NCI-H748 (cell line): Measurements from ENCODE around the gene CLP1.
"Not testable (repeated sequence)": the region's sequence is repeated elsewhere in the genome, so short reads cannot be mapped to it uniquely, and the experiment has no call there.

Source experiments
- DNase-seq: peaks from one replicate; lab custom pipeline; 2025; ENCODE audit not compliant: unreplicated experiment; lab: John Stamatoyannopoulos, UW

CLP1 gene

DNA sequence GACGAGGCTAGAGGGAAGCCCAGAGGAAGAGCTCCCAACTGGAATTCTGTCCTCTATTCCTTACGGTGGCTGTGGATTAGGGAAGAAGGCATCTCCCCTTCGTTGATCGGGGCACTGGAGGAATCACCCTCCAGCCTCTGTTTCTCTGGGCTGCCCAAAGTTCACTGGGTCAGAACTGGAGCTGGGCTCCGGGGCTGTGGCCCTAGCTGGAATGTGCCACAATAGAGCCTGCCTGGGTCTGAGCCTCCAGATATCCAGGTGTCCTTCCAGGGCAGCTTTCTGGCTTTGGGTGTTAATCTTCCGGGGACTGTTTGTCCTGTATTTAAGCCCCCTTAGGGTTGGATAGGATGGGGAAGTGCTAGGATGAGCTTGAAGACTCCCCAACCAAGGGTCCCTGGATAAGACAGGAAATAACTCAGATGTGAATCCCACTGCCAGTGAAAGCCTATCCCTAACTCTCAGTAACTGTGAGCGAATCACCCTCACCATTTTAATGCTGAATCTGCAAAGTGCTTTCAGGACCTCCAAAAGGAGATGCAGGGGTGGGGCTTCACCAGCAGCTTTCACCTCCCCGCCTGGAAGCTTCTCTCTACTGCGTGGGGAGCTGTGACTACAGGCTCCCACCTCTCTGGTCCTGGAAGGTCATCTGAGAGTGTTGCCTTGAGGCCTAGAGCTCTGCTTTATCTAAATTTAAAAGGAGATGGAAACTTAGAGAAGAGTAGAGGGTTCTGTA lies 17.3 kb upstream of the CLP1 start:
- DNase-seq, result no peak

- peak; percentile 48 for DNase-seq
Measured at GRCh38 chr11:57641011-57641807, 16.4 kb upstream of the CLP1 start.

DNA sequence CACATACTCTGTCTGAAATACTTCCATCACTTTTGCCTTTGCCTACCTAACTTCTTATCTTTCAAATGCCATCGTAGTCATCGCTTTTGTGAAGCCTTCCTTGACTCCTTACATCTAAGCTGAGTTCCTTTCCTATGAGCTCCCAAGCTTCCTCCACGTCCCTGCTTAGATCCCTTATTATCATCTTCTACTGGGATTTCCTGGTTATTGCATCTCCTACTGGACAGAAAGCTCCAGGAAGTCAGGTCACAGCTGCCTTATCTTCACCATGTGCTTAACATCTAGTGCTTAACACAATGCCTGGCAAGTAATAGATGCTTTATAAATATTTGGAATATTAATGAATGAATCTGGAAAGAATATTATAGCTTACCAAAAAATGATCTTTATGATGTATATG lies 13.8 kb upstream of the CLP1 start:
- DNase-seq, result no peak

GRCh38 chr11:57644748-57645688 lies 12.5 kb upstream of the CLP1 start:
- peak; percentile 79 for DNase-seq

DNA sequence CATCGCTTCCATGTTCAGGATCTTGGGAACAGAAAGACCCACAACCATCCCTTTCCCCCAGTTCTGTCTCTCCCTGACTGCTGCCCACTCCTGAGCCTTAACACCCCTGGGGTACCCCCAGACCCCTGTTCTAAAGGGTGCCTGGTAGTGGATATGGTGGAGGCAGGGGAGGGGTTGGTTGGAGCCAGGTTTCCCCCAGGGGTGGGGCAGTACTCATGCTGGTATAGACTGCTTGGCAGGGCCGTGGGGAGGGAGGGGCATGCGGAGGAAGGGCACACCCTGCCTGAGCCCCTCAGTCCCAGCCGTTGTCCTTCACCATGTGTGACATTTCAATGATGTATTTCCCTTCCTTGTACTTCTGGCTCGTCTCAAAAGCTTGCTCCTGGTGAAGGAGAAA lies 11.9 kb upstream of the CLP1 start:
- no peak for DNase-seq

GRCh38 chr11:57646194-57646798 lies 11.3 kb upstream of the CLP1 start:
- no peak for DNase-seq

DNA sequence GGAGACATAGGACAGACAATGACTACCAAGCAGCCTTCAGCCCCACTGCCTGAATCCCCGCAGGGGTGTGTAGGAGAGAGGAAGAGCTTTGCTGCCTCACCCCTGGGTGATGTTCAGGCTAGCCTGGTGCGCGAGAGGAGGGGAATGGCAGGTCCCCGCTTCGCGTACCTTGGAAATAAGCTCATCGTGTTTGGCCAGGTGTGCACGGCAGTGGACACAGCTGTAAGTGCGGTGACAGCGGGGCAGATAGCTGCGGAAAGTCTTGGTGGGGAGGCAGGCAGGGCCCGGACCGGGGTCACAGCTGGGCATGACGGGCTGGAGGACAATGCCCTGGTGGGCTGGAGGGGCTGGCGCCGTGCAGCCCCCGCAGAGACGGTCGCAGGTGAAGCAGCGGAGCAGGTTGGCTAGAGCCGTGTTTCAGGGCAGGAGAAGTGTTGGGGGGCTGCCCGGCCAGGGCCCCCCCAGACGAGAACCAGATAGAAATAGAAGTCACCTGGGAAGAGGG lies 10.7 kb upstream of the CLP1 start:
- DNase-seq, result peak; percentile 62

DNA sequence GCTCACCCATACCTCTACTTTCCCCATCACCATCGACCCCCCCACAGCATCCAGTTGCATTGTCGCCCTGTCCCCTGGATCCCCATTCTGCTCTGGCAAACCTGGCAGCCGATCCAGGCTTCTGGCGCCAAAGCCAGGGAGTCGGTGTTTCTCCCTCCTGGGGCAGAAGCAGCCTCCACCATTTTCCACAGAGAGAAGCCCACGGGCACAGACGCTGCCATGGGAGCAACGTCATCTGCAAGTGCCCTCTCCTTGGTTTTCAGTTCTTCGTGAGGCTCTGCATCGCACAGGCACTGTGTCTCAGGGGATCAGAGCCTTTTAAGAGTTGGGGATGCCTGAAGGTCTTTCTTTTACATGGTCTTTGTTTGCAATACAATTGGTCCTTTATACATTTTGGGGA lies 10.2 kb upstream of the CLP1 start:
- peak; percentile 39 for DNase-seq

DNA sequence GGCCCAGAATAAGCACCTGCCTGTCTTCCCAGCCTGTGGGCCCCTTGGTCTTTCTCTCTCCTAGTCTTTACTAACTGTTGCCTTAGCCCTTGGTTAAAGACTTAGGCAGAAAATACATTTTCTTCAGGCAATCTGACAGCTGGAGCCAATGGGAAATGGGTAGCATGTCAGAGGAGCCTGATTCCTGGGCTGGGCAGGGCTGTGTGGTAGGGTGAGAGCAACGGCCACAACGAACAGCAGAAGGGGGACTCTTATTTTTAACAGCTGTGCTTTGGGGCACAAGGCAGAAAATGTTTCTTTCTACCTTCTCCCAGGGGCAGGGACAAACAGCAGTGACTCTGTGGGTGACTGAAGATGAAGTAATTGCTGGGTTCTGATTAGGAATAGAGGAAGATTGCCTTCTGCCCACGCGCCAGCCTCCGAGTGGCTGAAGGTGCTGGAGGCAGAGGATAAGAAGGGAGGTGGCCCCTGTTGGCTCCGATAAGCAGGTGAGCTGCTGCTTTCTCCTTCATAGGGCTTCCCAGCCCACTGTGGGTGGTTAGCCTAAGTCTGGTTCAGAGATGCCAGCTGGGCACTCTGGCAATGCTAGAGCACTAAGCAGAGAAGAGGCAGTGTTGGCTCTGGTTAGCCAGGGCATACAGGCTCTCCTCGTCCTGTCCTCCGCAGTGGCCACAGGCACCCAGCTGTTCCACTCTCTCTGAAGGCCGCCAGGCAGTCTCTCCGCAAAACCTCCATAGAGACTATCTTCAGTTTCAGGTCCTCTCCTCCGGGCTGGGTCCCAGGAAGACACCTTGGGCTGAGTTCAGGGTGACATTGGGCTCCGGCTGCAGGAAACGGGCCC lies 9.4 kb upstream of the CLP1 start:
- no peak for DNase-seq

DNA sequence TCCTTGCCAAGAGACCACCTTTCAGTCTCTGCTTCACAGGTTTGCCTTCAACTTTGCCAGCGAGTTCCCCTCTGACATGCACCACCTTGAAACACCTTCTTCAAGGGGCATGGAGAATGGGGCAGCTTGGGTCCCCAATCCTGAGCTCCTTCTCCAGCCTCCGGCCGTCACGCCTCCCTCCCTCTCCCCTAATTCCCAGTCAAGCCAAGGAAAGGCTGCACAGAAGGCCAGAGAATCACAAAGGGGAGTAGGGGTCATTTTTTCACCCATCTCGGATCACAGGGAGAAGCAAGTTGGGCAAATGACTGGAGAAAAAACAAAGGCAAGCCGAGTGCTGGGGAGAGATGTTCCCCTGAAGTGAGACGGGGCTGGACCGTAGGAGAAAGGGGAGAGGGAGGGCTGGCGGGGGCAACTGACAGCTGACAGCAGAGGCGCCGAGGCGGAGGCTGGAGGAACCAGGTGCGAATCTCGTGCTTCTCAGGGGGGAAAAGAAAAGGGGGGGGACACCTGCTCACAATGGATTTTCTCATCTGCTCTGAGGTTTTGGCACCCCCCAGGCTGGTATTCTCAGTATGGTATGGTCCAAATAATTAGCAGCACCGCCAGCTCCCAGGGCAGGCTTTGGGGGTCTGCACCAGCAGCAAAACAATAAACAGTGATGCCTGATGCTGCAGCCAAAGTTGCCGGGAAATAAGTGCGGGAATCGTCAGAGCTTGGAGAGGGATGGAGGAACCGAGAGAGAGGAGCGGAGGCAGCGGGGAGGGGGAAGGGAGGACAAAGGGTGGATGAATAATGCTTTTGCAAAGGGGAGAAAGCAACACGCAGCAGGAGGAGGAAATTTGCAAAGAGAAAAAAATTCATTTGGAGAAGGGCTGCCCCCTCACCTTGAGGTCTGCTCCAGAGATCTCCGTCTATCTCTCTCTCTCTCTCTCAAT lies 8.5 kb upstream of the CLP1 start:
- DNase-seq, result peak; percentile 36

- peak; percentile 58 for DNase-seq
Measured at GRCh38 chr11:57649826-57650738, 7.5 kb upstream of the CLP1 start, which contains the start of gene YPEL4. Gene YPEL4, minus strand, starts transcription at chr11:57649912. Its CDS starts 2,805 bp downstream, at chr11:57647107.

GRCh38 chr11:57650739-57651090 lies 6.8 kb upstream of the CLP1 start:
- DNase-seq, result no peak

- DNase-seq, result no peak
Measured at GRCh38 chr11:57651408-57651807, 6.2 kb upstream of the CLP1 start.

DNA sequence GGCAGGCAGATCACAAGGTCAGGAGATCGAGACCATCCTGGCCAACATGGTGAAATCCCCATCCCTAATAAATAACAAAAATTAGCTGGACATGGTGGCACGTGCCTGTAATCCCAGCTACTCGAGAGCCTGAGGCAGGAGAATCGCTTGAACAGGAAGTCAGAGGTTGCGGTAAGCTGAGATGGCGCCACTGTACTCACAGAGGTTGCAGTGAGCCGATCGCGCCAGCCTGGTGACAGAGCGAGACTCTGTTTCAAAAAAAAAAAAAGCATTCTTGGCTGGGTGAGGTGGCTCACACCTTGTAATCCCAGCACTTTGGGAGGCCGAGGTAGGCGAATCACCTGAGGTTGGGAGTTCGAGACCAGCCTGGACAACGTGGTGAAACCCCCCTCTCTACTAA lies 5.3 kb upstream of the CLP1 start:
- not testable (repeated sequence) for DNase-seq

- no peak for DNase-seq
Measured at GRCh38 chr11:57652662-57653061, 4.9 kb upstream of the CLP1 start.

- no peak for DNase-seq
Measured at GRCh38 chr11:57653163-57653562, 4.4 kb upstream of the CLP1 start.

DNA sequence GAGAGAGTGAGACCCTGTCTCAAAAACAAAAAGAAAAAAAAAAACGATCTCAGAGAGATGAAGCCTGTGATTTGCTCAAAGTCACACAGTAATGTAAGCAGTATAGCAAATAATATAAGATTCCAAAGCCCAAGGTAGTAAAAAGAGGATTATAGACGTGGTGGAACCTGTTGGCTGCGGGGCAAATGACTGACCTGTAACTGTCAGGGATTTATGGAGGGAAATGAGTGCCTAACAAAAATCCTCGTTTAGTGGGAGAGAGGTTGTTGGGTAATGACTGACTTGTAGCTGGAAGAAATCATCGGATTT lies 723 bp upstream of the CLP1 start:
- DNase-seq, result no peak

- peak; percentile 29 for DNase-seq
Measured at GRCh38 chr11:57658023-57658361, 430 bp downstream of the CLP1 start.
